ENCODE results near the gene DDTL. TPM values are rescaled to one million over a fixed set of nuclear protein-coding genes. Genes with fewer than 3 reads are reported as not detected.

The DDTL gene
- total RNA-seq, 4 donors from 2014 or later, result 0.27 to 1.7 (median 1.4) TPM; not detected in 1

DNA sequence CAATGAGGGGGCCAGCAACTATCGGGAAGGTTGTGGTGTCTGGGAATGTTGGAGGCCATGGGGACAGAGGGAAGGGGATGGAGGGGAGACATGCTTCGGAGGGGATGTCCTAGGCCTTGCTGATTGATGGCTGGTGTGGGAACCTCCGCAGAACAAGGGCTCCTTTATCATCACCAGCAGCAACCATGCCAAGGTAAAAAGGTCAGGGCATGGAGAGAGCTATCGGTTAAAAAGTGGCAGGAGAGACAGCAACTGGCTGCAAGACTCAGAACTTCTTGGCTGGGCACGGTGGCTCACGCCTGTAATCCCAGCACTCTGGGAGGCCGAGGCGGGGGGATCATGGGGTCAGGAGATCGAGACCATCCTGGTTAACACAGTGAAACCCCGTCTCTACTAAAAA lies 35.6 kb downstream of the DDTL start:
- Histone ChIP-seq H3K27me3 (no peaks in the 10 kb centered on the region), H3K36me3 (no peaks in the 10 kb centered on the region), H3K4me3 (replicated peaks in 1 of 3) (no peak overlapping the region), H3K9me3 (no peaks in the 10 kb centered on the region), H3K27ac (no peak overlapping the region), H3K4me1 (peaks cover 4 to 9% of the 10 kb centered on the region in 2 donors)
- TF ChIP-seq, protein P1, sequence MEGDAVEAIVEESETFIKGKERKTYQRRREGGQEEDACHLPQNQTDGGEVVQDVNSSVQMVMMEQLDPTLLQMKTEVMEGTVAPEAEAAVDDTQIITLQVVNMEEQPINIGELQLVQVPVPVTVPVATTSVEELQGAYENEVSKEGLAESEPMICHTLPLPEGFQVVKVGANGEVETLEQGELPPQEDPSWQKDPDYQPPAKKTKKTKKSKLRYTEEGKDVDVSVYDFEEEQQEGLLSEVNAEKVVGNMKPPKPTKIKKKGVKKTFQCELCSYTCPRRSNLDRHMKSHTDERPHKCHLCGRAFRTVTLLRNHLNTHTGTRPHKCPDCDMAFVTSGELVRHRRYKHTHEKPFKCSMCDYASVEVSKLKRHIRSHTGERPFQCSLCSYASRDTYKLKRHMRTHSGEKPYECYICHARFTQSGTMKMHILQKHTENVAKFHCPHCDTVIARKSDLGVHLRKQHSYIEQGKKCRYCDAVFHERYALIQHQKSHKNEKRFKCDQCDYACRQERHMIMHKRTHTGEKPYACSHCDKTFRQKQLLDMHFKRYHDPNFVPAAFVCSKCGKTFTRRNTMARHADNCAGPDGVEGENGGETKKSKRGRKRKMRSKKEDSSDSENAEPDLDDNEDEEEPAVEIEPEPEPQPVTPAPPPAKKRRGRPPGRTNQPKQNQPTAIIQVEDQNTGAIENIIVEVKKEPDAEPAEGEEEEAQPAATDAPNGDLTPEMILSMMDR (IDR thresholded peaks at IDR 0.05), result no peak
- no peak for TF ChIP-seq POLR2A (IDR thresholded peaks at IDR 0.05)
- intact Hi-C loops (cut with DNase I), result loop anchor here (5.0 kb wide), 1 partner anchor 160 kb away; no protein-coding TSS in a partner anchor
- 88 to 90% methylated on average over 10 of the region's 10 CpGs for WGBS, 2 donors
- DNase-seq, result no peak

DNA sequence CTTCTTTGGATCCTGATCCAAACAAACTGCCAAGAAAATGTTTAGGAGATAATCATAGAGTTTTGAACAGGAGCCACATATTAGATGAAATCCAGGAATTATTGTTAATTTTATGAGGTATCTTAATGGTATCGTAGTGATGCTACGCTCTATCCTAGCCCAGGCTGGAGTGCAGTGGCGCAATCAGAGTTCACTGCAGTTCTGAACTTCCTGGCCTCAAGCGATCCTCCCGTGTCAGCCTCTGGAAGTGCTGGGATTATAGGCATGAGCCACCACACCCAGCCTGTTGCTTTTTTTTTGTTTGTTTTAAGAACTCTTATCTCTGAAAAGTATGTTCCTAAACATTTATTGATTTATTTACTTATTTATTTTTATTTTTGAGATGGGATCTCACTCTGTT lies 36.2 kb downstream of the DDTL start:
- intact Hi-C loops (cut with DNase I), result loop anchor here (5.0 kb wide), 1 partner anchor 159 kb away; no protein-coding TSS in a partner anchor
- no peaks in the 10 kb centered on the region for H3K36me3 ChIP-seq
- no peaks in the 10 kb centered on the region for H3K9me3 ChIP-seq
- DNase-seq, result no peak
- WGBS, 2 donors, result 84% methylated on average over 5 of the region's 5 CpGs
- H3K27me3 ChIP-seq, result no peaks in the 10 kb centered on the region
- peaks cover 4 to 9% of the 10 kb centered on the region in 2 donors for H3K4me1 ChIP-seq
- TF ChIP-seq POLR2A (IDR thresholded peaks at IDR 0.05), result no peak
- TF ChIP-seq, protein P1 (IDR thresholded peaks at IDR 0.05), result no peak
- no peak overlapping the region for H3K27ac ChIP-seq
- no peak overlapping the region for H3K4me3 ChIP-seq (replicated peaks in 1 of 3)

DNA sequence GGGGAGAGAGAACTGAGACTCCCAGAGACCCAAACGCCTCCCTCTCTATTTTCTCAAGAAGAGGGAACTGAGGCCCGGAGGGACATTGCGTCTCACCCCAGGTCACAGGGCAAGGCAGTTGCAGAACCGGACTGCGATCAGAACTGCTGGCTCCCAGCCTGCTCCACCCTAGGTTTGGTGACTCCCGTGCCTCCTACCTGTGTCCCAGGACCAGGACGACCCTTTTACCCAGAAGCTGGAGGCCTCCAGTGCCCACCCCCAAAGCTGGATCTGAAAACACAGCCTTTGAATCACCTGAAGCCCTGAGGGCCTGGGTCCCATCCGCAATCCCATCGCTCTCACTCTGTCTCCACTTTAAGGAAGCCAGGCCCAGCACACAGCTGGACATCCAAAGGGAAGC lies 37.2 kb downstream of the DDTL start:
- no peak for DNase-seq
- WGBS, 2 donors, result 81 to 85% methylated on average over 9 of the region's 9 CpGs
- TF ChIP-seq POLR2A (IDR thresholded peaks at IDR 0.05), result no peak
- TF ChIP-seq, protein P1 (IDR thresholded peaks at IDR 0.05), result no peak
- Histone ChIP-seq H3K36me3 (no peaks in the 10 kb centered on the region), H3K4me3 (replicated peaks in 1 of 3) (no peak overlapping the region), H3K4me1 (peaks cover 4 to 9% of the 10 kb centered on the region in 2 donors), H3K27me3 (no peaks in the 10 kb centered on the region), H3K9me3 (no peaks in the 10 kb centered on the region), H3K27ac (no peak overlapping the region)
- intact Hi-C loops (cut with DNase I), result loop anchor here (5.0 kb wide), 1 partner anchor 158 kb away; no protein-coding TSS in a partner anchor

DNA sequence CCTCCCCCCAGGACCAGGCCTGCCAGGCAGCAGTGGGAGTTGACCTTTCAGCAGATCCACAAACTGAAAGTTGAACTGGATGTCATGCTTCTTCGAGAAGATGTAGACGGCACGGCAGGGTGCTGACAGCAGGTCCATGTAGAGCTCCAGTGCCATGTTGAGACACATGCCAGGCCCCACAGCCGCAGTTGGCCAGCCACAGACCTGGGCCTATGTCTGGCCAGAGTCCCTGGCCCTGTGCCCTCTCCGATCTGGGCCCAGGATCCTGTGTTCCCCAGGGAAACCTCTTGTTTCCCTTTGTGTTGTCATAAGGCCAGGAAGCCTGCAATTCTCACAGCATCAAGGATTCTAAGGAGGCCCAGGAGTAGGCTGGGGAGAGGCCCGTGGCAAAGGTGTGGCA lies 38.5 kb downstream of the DDTL start, which contains the start of gene GSTT4:
Gene GSTT4, minus strand, starts transcription at position 253 of the 400 bp plus-strand sequence. Its CDS starts 97 bp downstream, at position 156.
- Histone ChIP-seq H3K27me3 (no peaks in the 10 kb centered on the region), H3K27ac (peak within 1 kb of the TSS in 2 of 3 donors; percentile 35 to 47), H3K9me3 (no peaks in the 10 kb centered on the region), H3K4me3 (replicated peaks in 1 of 3) (no peak within 1 kb of the TSS), H3K36me3 (no peaks in the 10 kb centered on the region), H3K4me1 (peaks cover 4 to 9% of the 10 kb centered on the region in 2 donors)
- intact Hi-C loops (cut with DNase I), result loop anchor here (5.0 kb wide), 1 partner anchor 97 kb away; no protein-coding TSS in a partner anchor
- peak; percentile 73 to 74 for DNase-seq
- 51 to 56% methylated on average over 6 of the region's 6 CpGs for WGBS, 2 donors
- TF ChIP-seq, protein P1 (IDR thresholded peaks at IDR 0.05), result no peak
- no peak for TF ChIP-seq POLR2A (IDR thresholded peaks at IDR 0.05)

DNA sequence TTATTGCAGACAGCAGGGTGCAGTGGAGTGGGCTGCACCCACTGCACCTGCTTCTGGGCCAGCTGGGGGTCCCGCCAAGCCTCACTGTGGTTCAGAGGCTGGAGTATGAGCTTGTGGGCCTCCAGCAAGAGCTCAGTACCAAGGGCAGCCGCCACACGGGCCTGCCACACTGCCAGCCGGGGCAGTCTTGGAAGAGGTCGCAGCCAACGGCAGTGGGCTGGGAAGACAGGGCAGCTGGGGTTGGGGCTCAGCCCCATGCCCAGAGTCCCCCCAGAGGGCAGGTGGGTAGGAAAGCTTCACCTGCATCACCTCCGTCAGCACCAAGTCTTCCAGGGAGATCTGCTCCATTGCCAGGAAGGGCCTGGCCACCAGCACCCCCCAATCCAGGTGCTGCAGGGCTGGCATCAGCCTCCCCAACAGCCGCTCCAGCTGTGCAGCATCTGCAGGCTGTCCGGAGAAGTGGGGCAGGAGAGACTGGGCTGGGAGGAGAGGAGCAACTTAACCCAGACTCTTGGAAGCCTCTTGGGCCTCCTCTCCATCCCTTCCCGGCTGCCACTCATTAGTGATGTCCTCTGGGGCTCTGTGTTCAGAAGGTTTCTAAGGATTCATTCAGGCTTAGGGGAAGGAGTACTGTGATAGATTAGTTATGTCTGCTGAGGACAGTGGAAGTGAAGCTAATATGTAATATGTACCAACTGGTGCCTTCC lies 39.7 kb downstream of the DDTL start:
- H3K27ac ChIP-seq, result peak overlapping the region in 1 of 3 donors; percentile 35
- no peak overlapping the region for H3K4me3 ChIP-seq (replicated peaks in 1 of 3)
- TF ChIP-seq, protein P1 (IDR thresholded peaks at IDR 0.05), result no peak
- no peak for TF ChIP-seq POLR2A (IDR thresholded peaks at IDR 0.05)
- H3K9me3 ChIP-seq, result no peaks in the 10 kb centered on the region
- no peaks in the 10 kb centered on the region for H3K36me3 ChIP-seq
- H3K4me1 ChIP-seq, result peaks cover 4 to 9% of the 10 kb centered on the region in 2 donors
- intact Hi-C loops (cut with DNase I), result loop anchor here (5.0 kb wide), 1 partner anchor 96 kb away; no protein-coding TSS in a partner anchor
- no peak for DNase-seq
- no peaks in the 10 kb centered on the region for H3K27me3 ChIP-seq
- WGBS, 2 donors, result 72 to 89% methylated on average over 7 to 10 of the region's 10 CpGs

Measured in thyroid gland (tissue), 4 donors.